WTC11 (cell line): ENCODE results near the gene SLC5A9. TPM values are rescaled to one million over a fixed set of nuclear protein-coding genes. Genes with fewer than 3 reads are reported as not detected.
"Not testable (repeated sequence)": the region's sequence is repeated elsewhere in the genome, so short reads cannot be mapped to it uniquely, and the experiment has no call there.

Experiments
- ATAC-seq: fragments of 200-7000 bp; cut with Tn5 transposase; 2 replicates; pipeline ENCODE4 v1.10.0; 2021; ENCODE audit warnings: mild to moderate bottlenecking, moderate library complexity
- CTCF ChIA-PET: fragments of 300-600 bp; sonication (Branson Sonifier 250); formaldehyde crosslinking; loops from one replicate; lab custom pipeline; 2021; ENCODE audit warnings: antibody characterized with exemption; lab: Charles Lee
- POLR2A ChIA-PET: fragments of 350-600 bp; sonication (Branson Sonifier 250); formaldehyde crosslinking; loops from one replicate; lab custom pipeline; 2021; ENCODE audit warnings: antibody characterized with exemption; lab: Charles Lee
- DNase-seq: peaks from one replicate; pipeline ENCODE4 v3.0.0; 2021; ENCODE audit warnings: low spot score
- H3K27ac Mint-ChIP-seq: 2 replicates; pipeline ENCODE4 v1.8.0; 2021; ENCODE audit warnings: mixed read lengths
- H3K27me3 Mint-ChIP-seq: 2 replicates; pipeline ENCODE4 v1.8.0; 2021; ENCODE audit warnings: low read depth, mild to moderate bottlenecking, moderate library complexity, mixed read lengths
- H3K36me3 Mint-ChIP-seq: 2 replicates; pipeline ENCODE4 v1.8.0; 2021; ENCODE audit warnings: mixed read lengths
- H3K4me1 Mint-ChIP-seq: 2 replicates; pipeline ENCODE4 v1.8.0; 2022; ENCODE audit warnings: mixed read lengths
- H3K4me3 Mint-ChIP-seq: 2 replicates; pipeline ENCODE4 v1.8.0; 2021; ENCODE audit warnings: mild to moderate bottlenecking, moderate library complexity, mixed read lengths
- H3K9me3 Mint-ChIP-seq: 2 replicates; pipeline ENCODE4 v1.8.0; 2021; ENCODE audit warnings: mixed read lengths
- ATF2 ChIP-seq: sonication (generic); formaldehyde crosslinking; IDR thresholded peaks from 2 replicates; pipeline ENCODE4 v1.8.1; 2022; ENCODE audit warnings: low read depth, missing genetic modification reagents, borderline replicate concordance
- E2F4 ChIP-seq: sonication (generic); formaldehyde crosslinking; IDR thresholded peaks from 2 replicates; pipeline ENCODE4 v1.8.1; 2022; ENCODE audit warnings: low read depth, mild to moderate bottlenecking, moderate library complexity, missing genetic modification reagents, borderline replicate concordance
- ETV6 ChIP-seq: sonication (generic); formaldehyde crosslinking; IDR thresholded peaks from 2 replicates; pipeline ENCODE4 v1.8.1; 2022; ENCODE audit warnings: mild to moderate bottlenecking, missing genetic modification reagents
- FOXK1 ChIP-seq: sonication (generic); formaldehyde crosslinking; IDR thresholded peaks from 2 replicates; pipeline ENCODE4 v1.8.0; 2022; ENCODE audit warnings: mild to moderate bottlenecking, moderate library complexity, missing genetic modification reagents
- HMGA2 ChIP-seq: fragments of 250-450 bp; sonication (Bioruptor Pico); IDR thresholded peaks from 2 replicates; pipeline ENCODE4 v1.4.0; 2021; ENCODE audit warnings: mild to moderate bottlenecking, moderate library complexity
- NFATC4 ChIP-seq: fragments of 250-450 bp; sonication (Bioruptor Pico); IDR thresholded peaks from 2 replicates; pipeline ENCODE4 v1.9.0; 2021; ENCODE audit warnings: mild to moderate bottlenecking
- RORB ChIP-seq: fragments of 250-450 bp; sonication (Bioruptor Pico); IDR thresholded peaks from 2 replicates; pipeline ENCODE4 v1.9.0; 2021; ENCODE audit warnings: mild to moderate bottlenecking
- ZNF281 ChIP-seq: sonication (generic); formaldehyde crosslinking; IDR thresholded peaks from 2 replicates; pipeline ENCODE4 v1.8.0; 2023; ENCODE audit warnings: mild to moderate bottlenecking, missing genetic modification reagents
- ZNF396 ChIP-seq: fragments of 250-450 bp; sonication (Bioruptor Pico); IDR thresholded peaks from 2 replicates; pipeline ENCODE4 v1.8.0; 2021; ENCODE audit warnings: mild to moderate bottlenecking, moderate library complexity, borderline replicate concordance
- ZNF423 ChIP-seq: fragments of 250-450 bp; sonication (Bioruptor Pico); IDR thresholded peaks from 2 replicates; pipeline ENCODE4 v2.1.2; 2022; ENCODE audit warnings: mild to moderate bottlenecking, moderate library complexity
- ZSCAN18 ChIP-seq: fragments of 250-450 bp; sonication (Bioruptor Pico); IDR thresholded peaks from 2 replicates; pipeline ENCODE4 v2.1.2; 2022; ENCODE audit warnings: mild to moderate bottlenecking, moderate library complexity
- total RNA-seq: library from RNA; stranded (reverse); gene quantifications from 3 replicates; pipeline ENCODE4 v1.2.3, GENCODE V29; 2021
- TF ChIP-seq, protein P1 (sequence below): fragments of 250-450 bp; sonication (Bioruptor Pico); IDR thresholded peaks from 2 replicates; pipeline ENCODE4 v1.8.0; 2021; ENCODE audit warnings: mild to moderate bottlenecking
- TF ChIP-seq, protein P2 (sequence below): sonication (generic); formaldehyde crosslinking; IDR thresholded peaks from 2 replicates; pipeline ENCODE4 v1.8.0; 2023; ENCODE audit warnings: missing genetic modification reagents, mild to moderate bottlenecking, borderline replicate concordance
- TF ChIP-seq, protein P3 (sequence below): sonication (generic); formaldehyde crosslinking; IDR thresholded peaks from 2 replicates; pipeline ENCODE4 v1.8.0; 2022; ENCODE audit warnings: mild to moderate bottlenecking, missing genetic modification reagents

SLC5A9 gene
- total RNA-seq, 1 experiment from 2014 or later, result 0.22 TPM

DNA sequence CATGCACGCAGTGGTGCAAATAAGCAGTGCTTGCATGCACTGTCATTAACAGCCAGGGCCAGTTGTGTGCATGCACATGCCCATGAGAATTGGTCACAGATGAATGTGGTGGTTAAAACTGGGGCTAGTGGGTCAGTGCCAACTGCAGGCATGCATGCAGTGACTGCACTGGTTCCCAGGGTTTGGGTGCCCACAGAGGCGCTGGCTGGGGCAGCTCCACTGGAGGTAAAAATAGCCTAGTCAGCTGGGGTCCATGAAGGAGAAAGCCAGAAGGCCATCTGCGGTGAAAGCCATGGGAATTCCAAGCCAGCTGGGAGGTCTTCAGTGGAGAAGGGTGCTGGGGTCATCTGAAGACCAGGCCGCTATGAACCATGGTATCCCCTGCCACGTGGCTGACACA is 70.2 kb downstream of the SLC5A9 start:
- CTCF ChIA-PET, result no interaction called here
- ATAC-seq (no peak), DNase-seq (no peak)
- Mint-ChIP-seq H3K9me3 (peaks cover 23% of the 10 kb centered on the region), H3K36me3 (peaks cover 13% of the 10 kb centered on the region), H3K27ac (no peak overlapping the region), H3K4me1 (peaks cover 4% of the 10 kb centered on the region; the same call in 1 of the 2 replicates), H3K27me3 (peaks cover 7% of the 10 kb centered on the region), H3K4me3 (no peak overlapping the region)
- TF ChIP-seq NFATC4 (CRISPR knock-in tag), result no peak
- TF ChIP-seq ZNF396 (CRISPR knock-in tag), result no peak
- TF ChIP-seq, protein P1, sequence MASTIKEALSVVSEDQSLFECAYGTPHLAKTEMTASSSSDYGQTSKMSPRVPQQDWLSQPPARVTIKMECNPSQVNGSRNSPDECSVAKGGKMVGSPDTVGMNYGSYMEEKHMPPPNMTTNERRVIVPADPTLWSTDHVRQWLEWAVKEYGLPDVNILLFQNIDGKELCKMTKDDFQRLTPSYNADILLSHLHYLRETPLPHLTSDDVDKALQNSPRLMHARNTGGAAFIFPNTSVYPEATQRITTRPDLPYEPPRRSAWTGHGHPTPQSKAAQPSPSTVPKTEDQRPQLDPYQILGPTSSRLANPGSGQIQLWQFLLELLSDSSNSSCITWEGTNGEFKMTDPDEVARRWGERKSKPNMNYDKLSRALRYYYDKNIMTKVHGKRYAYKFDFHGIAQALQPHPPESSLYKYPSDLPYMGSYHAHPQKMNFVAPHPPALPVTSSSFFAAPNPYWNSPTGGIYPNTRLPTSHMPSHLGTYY (CRISPR knock-in tag), result no peak
- TF ChIP-seq, protein P2, sequence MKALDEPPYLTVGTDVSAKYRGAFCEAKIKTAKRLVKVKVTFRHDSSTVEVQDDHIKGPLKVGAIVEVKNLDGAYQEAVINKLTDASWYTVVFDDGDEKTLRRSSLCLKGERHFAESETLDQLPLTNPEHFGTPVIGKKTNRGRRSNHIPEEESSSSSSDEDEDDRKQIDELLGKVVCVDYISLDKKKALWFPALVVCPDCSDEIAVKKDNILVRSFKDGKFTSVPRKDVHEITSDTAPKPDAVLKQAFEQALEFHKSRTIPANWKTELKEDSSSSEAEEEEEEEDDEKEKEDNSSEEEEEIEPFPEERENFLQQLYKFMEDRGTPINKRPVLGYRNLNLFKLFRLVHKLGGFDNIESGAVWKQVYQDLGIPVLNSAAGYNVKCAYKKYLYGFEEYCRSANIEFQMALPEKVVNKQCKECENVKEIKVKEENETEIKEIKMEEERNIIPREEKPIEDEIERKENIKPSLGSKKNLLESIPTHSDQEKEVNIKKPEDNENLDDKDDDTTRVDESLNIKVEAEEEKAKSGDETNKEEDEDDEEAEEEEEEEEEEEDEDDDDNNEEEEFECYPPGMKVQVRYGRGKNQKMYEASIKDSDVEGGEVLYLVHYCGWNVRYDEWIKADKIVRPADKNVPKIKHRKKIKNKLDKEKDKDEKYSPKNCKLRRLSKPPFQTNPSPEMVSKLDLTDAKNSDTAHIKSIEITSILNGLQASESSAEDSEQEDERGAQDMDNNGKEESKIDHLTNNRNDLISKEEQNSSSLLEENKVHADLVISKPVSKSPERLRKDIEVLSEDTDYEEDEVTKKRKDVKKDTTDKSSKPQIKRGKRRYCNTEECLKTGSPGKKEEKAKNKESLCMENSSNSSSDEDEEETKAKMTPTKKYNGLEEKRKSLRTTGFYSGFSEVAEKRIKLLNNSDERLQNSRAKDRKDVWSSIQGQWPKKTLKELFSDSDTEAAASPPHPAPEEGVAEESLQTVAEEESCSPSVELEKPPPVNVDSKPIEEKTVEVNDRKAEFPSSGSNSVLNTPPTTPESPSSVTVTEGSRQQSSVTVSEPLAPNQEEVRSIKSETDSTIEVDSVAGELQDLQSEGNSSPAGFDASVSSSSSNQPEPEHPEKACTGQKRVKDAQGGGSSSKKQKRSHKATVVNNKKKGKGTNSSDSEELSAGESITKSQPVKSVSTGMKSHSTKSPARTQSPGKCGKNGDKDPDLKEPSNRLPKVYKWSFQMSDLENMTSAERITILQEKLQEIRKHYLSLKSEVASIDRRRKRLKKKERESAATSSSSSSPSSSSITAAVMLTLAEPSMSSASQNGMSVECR (CRISPR knock-in tag), result no peak
- POLR2A ChIA-PET, result no interaction called here

GRCh38 chr1:48294094-48294493 is 71.6 kb downstream of the SLC5A9 start:
- not testable (repeated sequence) for ATAC-seq
- CTCF ChIA-PET, result interaction anchor here (1.3 kb wide), 1 partner anchor 204 kb away, joined by 3 read pairs; no protein-coding TSS in a partner anchor

DNA sequence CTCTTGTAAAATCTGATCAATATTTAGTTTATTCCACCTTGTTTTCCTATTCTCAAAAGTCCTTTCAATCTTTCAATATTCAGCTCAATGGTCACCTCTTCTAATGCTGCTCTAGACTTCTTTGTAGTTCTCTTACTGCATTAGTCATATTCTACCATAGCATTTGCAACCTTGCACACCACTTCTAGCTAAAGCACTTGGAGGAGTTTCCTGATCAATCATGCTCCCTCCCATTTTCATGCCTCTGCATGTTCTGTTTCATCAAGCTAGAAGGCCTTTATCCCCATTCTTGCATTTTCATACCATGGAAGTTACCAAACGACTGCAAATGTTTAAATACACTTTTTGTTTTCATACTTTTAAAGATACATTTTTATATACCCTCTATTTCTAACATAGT is 72.1 kb downstream of the SLC5A9 start:
- Mint-ChIP-seq H3K36me3 (peaks cover 2% of the 10 kb centered on the region; the same call in 1 of the 2 replicates), H3K27me3 (peaks cover 5% of the 10 kb centered on the region), H3K27ac (no peak overlapping the region), H3K9me3 (peaks cover 6% of the 10 kb centered on the region), H3K4me1 (peaks cover 4% of the 10 kb centered on the region; the same call in 1 of the 2 replicates), H3K4me3 (no peak overlapping the region)
- DNase-seq (no peak), ATAC-seq (no peak)
- ChIA-PET POLR2A (no interaction called here), CTCF (interaction anchor here (1.3 kb wide), 1 partner anchor 203 kb away, joined by 3 read pairs; no protein-coding TSS in a partner anchor)
- no peak for TF ChIP-seq ZSCAN18
- TF ChIP-seq ETV6 (CRISPR knock-in tag), result no peak
- no peak for TF ChIP-seq NFATC4 (CRISPR knock-in tag)
- TF ChIP-seq ATF2, result no peak
- no peak for TF ChIP-seq ZNF281
- no peak for TF ChIP-seq FOXK1 (CRISPR knock-in tag)
- TF ChIP-seq ZNF396 (CRISPR knock-in tag), result no peak
- TF ChIP-seq ZNF423 (CRISPR knock-in tag), result no peak
- TF ChIP-seq, protein P3, sequence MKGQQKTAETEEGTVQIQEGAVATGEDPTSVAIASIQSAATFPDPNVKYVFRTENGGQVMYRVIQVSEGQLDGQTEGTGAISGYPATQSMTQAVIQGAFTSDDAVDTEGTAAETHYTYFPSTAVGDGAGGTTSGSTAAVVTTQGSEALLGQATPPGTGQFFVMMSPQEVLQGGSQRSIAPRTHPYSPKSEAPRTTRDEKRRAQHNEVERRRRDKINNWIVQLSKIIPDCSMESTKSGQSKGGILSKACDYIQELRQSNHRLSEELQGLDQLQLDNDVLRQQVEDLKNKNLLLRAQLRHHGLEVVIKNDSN (CRISPR knock-in tag), result no peak
- TF ChIP-seq E2F4, result no peak
- no peak for TF ChIP-seq RORB (CRISPR knock-in tag)
- TF ChIP-seq HMGA2 (CRISPR knock-in tag), result no peak
- TF ChIP-seq, protein P1 (CRISPR knock-in tag), result no peak

More at GRCh38 chr1:48294094-48294493, 71.6 kb downstream of the SLC5A9 start:
- DNase-seq, H3K27me3 Mint-ChIP-seq, H3K36me3 Mint-ChIP-seq, H3K4me3 Mint-ChIP-seq, POLR2A ChIA-PET, H3K27ac Mint-ChIP-seq, H3K4me1 Mint-ChIP-seq: not testable (repeated sequence)
- peaks cover 11% of the 10 kb centered on the region for H3K9me3 Mint-ChIP-seq
